GM06990 (cell line): Measurements from ENCODE around the gene POTEG.
"Not testable (repeated sequence)": the region's sequence is repeated elsewhere in the genome, so short reads cannot be mapped to it uniquely, and the experiment has no call there.

ENCODE experiments used
- DNase-seq: peaks from one replicate; pipeline ENCODE4 v3.0.0-alpha.2; 2011; ENCODE audit not compliant: insufficient read length; ENCODE audit errors: extremely low read depth
- H3K27me3 ChIP-seq: replicated peaks from 2 replicates; pipeline ENCODE4 v1.6.0; 2011; ENCODE audit warnings: low read length; ENCODE audit not compliant: control insufficient read depth, insufficient read depth
- H3K36me3 ChIP-seq: 2 replicates; pipeline ENCODE4 v1.5.1; 2011; ENCODE audit warnings: low read length; ENCODE audit not compliant: control insufficient read depth, insufficient read depth
- H3K4me3 ChIP-seq: replicated peaks from 2 replicates; pipeline ENCODE4 v1.5.1; 2011; ENCODE audit warnings: low read depth, mild to moderate bottlenecking, control low read depth, low read length

POTEG gene

DNA sequence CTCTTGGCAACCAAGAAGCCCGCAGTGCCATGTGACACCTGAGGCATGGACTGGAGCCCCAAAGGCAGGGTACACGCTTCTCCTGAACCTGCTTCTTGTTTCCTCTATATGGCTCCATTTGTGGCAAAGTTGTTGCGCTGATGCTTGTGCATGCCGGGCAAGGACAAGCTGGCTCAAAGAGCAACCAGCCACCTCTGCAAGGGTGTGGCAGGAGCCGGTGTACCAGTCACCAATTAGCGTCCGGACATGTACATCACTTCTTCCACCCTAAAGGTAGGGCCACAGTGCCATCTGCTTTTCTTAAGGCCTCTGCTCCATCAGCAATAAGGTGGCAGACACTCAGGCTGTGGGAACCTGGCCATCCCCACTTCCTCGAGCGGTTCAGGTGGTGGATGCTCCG, 43.9 kb downstream of the POTEG start:
- not testable (repeated sequence) for H3K36me3 ChIP-seq, H3K27me3 ChIP-seq, H3K4me3 ChIP-seq, DNase-seq

- H3K36me3 ChIP-seq, H3K27me3 ChIP-seq, H3K4me3 ChIP-seq, DNase-seq: not testable (repeated sequence)
Observed at GRCh38 chr14:19388741-19389140, 45.4 kb downstream of the POTEG start.

GRCh38 chr14:19386996-19387395, 47.1 kb downstream of the POTEG start:
- not testable (repeated sequence) for H3K36me3 ChIP-seq, H3K4me3 ChIP-seq, H3K27me3 ChIP-seq, DNase-seq

DNA sequence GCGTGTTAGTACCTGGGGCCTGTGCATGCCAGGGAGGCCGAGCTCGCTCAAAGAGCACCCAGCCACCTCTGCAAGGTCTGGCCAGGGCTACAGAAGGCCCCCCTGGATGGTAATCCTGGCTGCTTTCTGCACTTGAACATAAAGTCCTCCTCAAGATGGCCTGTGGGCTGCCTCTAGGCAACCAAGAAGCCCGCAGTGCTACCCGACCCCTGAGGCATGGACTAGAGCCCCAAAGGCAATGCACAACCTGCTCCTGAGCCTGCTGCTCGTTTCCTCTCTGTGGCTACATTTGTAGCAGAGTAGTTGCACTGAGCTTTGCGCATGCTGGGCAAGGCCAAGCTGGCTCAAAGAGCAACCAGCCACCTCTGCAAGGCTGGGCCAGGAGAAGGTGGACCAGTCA, 47.8 kb downstream of the POTEG start:
- not testable (repeated sequence) for H3K36me3 ChIP-seq, H3K27me3 ChIP-seq, DNase-seq, H3K4me3 ChIP-seq

DNA sequence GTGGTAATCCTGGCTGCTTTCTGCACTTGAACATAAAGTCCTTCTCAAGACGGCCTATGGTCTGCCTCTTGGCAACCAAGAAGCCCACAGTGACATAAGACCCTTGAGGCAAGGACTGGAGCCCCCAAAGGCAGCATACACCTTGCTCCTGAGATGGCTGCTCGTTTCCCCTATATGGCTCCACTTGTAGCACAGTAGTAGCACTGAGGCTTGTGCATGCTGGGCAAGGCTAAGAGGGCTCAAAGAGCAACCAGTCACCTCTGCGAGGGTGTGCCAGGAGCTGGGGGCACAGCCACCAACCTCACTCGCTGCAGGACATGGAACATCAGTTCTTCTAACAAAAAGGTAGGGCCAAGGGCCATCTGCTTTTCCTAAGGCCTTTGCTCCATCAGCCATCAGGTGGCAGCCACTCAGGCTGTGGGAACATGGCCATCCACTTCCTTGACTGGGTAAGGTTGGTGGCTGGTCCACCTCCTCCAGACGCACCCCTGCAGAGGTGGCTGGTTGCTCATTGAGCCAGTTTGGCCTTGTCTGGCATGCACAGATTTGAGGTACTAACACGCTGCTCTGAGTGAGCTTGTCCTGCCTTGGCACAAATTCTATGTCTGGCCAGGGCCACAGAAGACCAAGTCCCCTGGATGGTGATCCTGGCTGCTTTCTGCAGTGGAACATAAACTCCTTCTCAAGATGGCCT, 49.9 kb downstream of the POTEG start:
- H3K4me3 ChIP-seq, H3K27me3 ChIP-seq, DNase-seq, H3K36me3 ChIP-seq: not testable (repeated sequence)

GRCh38 chr14:19383008-19383584, 51.0 kb downstream of the POTEG start:
- H3K36me3 ChIP-seq, H3K4me3 ChIP-seq, DNase-seq, H3K27me3 ChIP-seq: not testable (repeated sequence)

- not testable (repeated sequence) for H3K4me3 ChIP-seq, DNase-seq, H3K27me3 ChIP-seq, H3K36me3 ChIP-seq
Observed at GRCh38 chr14:19380137-19380536, 54.0 kb downstream of the POTEG start.

- H3K36me3 ChIP-seq, H3K4me3 ChIP-seq, DNase-seq, H3K27me3 ChIP-seq: not testable (repeated sequence)
Observed at GRCh38 chr14:19374451-19374903, 59.7 kb downstream of the POTEG start.

- H3K36me3 ChIP-seq, H3K4me3 ChIP-seq, H3K27me3 ChIP-seq, DNase-seq: not testable (repeated sequence)
Observed at GRCh38 chr14:19372813-19373500, 61.2 kb downstream of the POTEG start.

DNA sequence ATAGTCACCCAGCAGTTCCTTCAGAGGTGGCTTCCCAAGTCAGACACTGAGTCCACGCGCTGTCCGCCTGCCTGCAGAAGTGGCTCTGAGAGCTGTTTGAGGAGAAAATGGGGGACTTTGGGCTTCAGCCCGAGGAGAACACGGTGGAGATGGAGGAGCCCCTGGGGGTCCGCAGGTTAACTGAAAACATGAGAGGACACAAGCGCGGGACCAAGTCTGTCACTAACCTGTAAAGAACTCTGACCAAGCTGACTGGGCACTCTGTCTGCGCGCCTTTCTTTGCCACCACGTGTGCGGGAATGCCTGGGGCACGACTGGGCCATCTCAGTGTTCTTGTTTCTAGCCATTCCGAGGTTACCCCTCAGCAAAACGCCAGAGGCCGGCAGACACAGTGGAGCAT, 62.4 kb downstream of the POTEG start:
- not testable (repeated sequence) for H3K27me3 ChIP-seq, H3K36me3 ChIP-seq, DNase-seq, H3K4me3 ChIP-seq

DNA sequence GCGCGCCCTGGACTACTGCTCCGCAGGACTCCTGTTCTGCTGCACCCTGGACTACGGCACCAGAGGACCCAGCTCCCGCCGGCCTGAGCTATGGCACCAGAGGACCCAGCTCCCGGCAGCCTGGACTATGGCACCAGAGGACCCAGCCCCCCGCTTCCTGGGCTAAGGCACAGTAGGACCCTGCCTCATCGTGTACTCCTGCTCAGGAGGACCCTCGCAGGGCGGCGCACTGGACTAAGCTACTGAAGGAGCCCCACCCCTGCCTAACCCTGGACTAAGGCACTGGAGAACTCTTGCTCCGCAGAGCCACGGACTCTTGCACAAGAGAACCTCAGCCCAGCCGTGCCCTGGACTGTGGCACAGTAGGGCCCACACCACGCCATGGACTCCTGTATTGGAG, 71.3 kb downstream of the POTEG start:
- not testable (repeated sequence) for H3K27me3 ChIP-seq, H3K36me3 ChIP-seq, H3K4me3 ChIP-seq, DNase-seq

GRCh38 chr14:19362323-19362722, 71.8 kb downstream of the POTEG start:
- H3K36me3 ChIP-seq, H3K4me3 ChIP-seq, DNase-seq, H3K27me3 ChIP-seq: not testable (repeated sequence)

DNA sequence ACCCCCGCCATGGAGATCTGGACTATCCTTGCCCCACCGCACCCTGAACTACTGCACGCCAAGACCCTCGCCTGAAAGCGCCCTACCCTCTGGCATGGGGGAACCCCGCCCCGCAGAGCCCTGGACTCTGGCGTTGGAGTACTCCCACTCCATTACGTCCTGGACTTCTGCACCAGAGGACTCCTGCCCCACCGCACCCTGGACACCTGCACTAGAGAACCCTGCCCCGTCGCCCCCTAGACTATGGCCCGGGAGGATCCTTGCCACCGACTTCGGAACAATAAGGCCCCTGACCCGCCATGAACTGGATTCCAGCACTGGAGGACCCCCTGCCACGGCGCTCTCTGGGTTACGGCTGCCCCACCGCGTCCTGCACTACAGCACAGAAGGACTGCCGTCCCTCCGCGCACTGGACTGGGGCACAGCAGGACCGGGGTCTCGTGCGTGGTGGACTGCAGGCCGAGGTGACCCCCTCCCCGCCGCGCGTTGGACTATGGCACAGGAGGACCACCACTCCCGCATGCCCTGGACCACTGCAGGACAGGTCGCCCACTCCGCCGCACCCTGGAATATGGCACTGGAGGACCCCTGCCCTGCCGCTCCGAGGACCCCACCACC, 72.4 kb downstream of the POTEG start:
- H3K4me3 ChIP-seq, DNase-seq, H3K27me3 ChIP-seq, H3K36me3 ChIP-seq: not testable (repeated sequence)

DNA sequence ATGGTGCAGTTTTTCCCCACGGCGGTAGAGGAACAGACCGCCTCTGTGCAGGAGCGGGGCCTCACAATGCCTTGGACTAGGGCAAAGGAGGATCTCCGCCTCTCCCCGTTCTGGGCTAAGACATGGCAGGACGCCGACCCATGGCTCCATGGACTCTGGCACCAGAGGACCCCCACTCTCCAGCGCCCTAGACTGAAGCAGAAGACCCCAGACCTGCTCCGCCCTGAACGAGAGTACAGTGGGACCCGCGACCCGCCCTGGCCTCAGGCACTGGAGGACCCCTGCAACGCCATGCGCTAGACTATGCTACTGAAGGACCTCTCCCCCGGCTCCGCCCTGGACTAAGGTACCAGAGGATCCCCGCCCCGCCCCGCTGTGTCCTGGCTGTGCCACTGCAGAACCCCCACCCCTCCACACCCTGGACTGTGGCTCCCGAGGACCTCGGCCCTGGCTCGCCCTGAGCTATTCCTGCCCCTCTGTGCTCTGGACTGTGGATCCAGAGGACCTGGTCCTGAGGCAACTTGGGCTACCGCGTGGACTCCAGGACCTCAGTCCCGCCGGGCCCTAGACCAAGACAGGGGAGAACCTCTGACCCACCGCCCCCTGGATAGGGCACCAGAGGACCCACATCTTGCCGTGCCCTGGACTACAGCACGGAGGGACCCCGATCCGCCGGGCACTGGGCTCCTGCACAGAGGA, 73.1 kb downstream of the POTEG start:
- not testable (repeated sequence) for DNase-seq, H3K36me3 ChIP-seq, H3K4me3 ChIP-seq, H3K27me3 ChIP-seq
